ENCODE results near the gene C11orf91.
A peak's percentile ranks its signal among the peaks of the same experiment; 100 is the strongest.

C11orf91 gene

DNA sequence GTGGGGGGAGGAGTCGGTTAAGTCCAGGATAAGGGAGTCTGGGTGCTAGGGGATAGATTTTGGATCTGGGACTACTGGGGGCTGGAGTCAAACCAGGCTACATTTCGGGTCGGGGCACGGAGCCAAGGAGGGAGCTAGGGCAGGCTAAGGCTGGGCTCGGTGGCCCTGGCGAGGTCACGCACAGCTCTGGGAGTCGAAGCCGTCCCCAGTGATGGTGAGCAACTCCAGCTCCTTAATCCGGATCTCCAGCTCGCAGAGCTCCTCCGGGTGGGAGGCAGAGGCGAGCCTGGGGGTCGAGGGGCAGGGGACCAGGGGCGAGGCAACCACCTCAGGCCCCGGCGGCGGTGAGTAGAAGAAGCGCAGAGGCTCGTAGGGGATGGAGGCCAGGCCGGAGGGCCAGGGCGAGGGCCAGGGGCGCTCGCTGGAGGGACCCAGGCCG lies 544 bp downstream of the C11orf91 start:
- peak overlapping the region; percentile 42 for H3K4me3 ChIP-seq (replicated peaks; ENCODE audit: low read depth, low read length)
- TF ChIP-seq, protein P1, sequence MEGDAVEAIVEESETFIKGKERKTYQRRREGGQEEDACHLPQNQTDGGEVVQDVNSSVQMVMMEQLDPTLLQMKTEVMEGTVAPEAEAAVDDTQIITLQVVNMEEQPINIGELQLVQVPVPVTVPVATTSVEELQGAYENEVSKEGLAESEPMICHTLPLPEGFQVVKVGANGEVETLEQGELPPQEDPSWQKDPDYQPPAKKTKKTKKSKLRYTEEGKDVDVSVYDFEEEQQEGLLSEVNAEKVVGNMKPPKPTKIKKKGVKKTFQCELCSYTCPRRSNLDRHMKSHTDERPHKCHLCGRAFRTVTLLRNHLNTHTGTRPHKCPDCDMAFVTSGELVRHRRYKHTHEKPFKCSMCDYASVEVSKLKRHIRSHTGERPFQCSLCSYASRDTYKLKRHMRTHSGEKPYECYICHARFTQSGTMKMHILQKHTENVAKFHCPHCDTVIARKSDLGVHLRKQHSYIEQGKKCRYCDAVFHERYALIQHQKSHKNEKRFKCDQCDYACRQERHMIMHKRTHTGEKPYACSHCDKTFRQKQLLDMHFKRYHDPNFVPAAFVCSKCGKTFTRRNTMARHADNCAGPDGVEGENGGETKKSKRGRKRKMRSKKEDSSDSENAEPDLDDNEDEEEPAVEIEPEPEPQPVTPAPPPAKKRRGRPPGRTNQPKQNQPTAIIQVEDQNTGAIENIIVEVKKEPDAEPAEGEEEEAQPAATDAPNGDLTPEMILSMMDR (IDR thresholded peaks at IDR 0.05; ENCODE audit: low read length, missing control alignments) = no peak
- DNase-seq (ENCODE audit: low read depth) = no peak

DNA sequence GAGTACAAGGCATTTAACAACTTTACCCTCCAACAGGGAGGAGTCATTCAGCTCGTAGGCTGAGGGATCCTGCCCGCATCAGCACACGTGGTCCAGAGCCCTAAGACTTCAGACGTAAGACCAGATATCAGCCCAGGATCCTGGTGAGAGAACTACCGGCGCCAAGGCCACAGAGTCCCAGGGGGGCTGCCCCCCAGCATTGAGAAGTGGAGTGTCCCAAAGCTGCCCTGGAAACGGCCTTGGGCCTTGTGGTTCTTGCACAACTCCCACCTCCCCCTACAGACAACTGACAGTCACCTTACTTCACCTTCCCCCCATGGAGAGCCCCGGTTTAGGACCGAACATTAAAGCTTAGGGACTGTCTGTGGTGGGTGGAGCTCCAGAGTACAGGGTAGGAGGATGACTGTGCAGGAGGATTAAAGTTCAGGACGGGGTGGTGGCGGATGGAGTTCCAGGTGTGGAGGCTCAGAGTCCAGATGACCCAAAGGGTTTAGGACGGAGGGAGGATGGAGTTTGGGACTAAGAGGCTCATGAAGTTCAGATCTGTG lies 1.0 kb downstream of the C11orf91 start:
- TF ChIP-seq, protein P1 (IDR thresholded peaks at IDR 0.05; ENCODE audit: low read length, missing control alignments) = no peak
- no peak for DNase-seq (ENCODE audit: low read depth)
- H3K4me3 ChIP-seq (replicated peaks; ENCODE audit: low read depth, low read length) = no peak overlapping the region

DNA sequence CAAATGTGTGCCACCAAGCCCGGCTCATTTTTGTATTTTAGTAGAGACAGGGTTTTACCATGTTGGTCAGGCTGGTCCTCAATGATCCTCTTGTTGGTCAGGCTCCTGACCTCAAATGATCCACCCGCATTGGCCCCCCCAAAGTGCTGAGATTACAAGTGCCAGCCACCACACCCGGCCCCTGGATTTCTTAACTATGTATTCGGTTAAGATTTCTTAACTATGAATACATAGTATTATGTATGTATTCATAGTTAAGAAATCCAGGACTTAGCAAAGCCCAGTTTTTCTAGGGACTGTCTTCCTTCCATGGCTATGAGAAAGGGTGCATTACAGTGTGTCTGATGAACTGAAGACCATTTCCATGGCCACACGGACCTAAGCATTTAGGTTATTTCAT lies 1.7 kb downstream of the C11orf91 start:
- no peak for DNase-seq (ENCODE audit: low read depth)
- H3K4me3 ChIP-seq (replicated peaks; ENCODE audit: low read depth, low read length) = no peak overlapping the region
- TF ChIP-seq, protein P1 (IDR thresholded peaks at IDR 0.05; ENCODE audit: low read length, missing control alignments) = no peak

GRCh38 chr11:33697997-33698396 lies 2.6 kb downstream of the C11orf91 start:
- no peak for DNase-seq (ENCODE audit: low read depth)
- no peak overlapping the region for H3K4me3 ChIP-seq (replicated peaks; ENCODE audit: low read depth, low read length)
- TF ChIP-seq, protein P1 (IDR thresholded peaks at IDR 0.05; ENCODE audit: low read length, missing control alignments) = no peak

DNA sequence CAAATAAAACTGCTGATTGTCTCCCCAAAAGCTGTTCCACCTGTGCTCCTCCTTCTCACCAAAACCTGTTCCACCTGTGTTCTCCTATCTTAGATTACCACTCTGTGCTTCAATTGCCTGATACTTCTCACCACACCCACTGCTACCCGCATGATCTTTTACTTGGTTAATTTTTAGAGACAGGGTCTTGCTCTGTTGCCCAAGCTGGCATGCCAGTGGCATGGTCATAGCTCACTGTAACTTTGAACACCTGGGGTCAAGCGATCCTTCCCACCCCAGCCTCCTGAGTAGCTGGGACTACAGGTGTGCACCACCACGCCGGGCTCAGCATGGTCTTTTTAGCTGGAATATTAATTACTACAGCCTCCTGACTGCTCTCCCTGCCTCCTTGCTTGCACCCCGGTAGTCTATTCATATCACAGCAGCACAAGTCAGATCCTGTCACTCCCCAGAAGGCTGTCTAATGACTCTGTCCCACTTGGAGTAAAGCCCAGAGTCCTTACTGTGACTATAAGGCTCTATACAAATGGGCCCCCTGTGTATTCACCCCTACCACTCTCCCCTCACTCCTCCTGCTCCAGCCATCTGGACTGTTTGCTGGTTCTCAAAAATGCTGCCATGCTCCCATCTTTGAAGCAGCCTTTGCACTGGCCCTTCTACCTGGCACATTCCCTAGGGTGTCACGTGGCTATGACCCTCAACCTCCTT lies 3.5 kb downstream of the C11orf91 start:
- no peak overlapping the region for H3K4me3 ChIP-seq (replicated peaks; ENCODE audit: low read depth, low read length)
- TF ChIP-seq, protein P1 (IDR thresholded peaks at IDR 0.05; ENCODE audit: low read length, missing control alignments) = no peak
- no peak for DNase-seq (ENCODE audit: low read depth)

DNA sequence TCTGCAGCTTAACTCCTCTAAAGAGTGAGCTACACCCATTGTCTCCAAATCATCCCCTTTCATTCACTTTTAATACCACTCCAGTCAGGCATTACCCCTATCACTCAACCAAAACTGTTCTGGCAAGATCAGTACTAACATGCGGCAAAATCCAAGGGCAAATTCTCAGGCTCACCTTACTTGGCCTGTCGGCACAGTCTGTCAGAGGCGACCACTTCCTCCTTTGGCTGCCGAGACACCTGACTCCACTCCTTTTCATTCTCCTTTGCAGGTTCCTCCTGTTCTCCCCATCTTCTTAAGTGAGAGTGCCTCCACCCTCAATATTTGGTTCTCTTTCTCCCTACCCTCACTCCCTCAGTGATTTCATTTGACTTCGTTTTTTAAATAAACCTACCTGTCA lies 4.2 kb downstream of the C11orf91 start:
- no peak for DNase-seq (ENCODE audit: low read depth)

More for the DNA sequence above, 4.2 kb downstream of the C11orf91 start:
- TF ChIP-seq, protein P1 (IDR thresholded peaks at IDR 0.05; ENCODE audit: low read length, missing control alignments) = no peak
- H3K4me3 ChIP-seq (replicated peaks; ENCODE audit: low read depth, low read length) = no peak overlapping the region

All from fibroblast of pulmonary artery (primary cell).